ENCODE data around the gene BABAM1. TPM values are rescaled to one million over a fixed set of nuclear protein-coding genes. Genes with fewer than 3 reads are reported as not detected.

BABAM1 gene
- total and polyA plus RNA-seq, 2 of the 4 experiments (the other 2 are of a cell fraction): 95.1 to 101 TPM

DNA sequence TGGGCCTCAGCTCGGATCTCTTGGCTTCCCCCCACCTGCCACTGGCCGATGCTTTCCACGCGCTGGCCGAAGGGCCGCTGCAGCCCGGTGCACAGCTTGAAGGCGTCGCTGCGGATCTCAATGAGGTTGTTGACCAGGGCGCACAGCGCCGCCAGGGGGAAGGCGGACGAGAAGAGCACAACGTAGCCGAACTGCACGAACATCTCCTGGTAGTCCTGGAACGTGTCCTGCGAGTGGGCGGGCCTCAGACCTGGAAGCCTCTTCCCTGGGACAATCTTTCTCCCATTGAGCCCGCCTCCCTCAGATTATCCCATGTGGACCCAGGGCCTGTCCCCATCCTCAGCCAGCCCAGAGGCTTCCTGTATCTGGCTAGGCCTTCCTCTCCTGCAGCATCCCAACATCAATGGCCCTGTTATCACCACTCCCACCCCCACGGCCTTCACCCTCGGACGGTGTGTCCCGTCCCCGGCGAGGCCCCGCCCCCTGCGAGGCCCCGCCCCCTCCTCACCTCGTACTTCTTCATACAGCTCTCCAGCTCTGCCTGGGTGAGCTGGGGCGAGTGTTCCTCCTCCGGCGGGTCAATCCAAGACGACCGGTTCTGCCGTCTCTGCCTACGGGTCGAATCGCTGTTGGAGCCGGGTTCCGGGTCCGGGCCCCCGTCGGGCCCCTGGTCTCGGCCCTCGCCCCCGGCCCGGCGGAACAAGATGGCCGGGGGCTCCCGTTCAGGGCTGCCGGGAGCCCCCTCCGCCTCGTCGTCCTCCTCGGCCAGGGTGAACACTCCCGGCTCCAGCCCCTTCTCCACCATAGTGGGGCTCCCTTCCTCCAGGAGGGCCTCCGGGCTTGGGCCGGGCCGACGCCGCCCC lies 60.6 kb downstream of the BABAM1 start:
- Histone ChIP-seq H2AK9ac (replicated peaks; ENCODE audit: low read depth, low read length, poor library complexity) (no peak overlapping the region), H2BK5ac (ENCODE audit: low read depth, low read length, poor library complexity, severe bottlenecking) (no peak overlapping the region), H3K23ac (ENCODE audit: low read depth, low read length) (no peak overlapping the region), H4K5ac (ENCODE audit: low read depth, low read length) (no peak overlapping the region), H3K9me3 (ENCODE audit: control insufficient read depth, insufficient read depth, low read length) (no peaks in the 10 kb centered on the region), H3K56ac (ENCODE audit: extremely low read depth, insufficient read depth, low read length) (no peak overlapping the region), H3K4me3 (ENCODE audit: insufficient read depth, low read depth, low read length) (no peak overlapping the region), H2BK120ac (ENCODE audit: low read depth, low read length) (no peak overlapping the region), H3K18ac (ENCODE audit: low read depth, low read length) (no peak overlapping the region), H3K9me1 (ENCODE audit: insufficient read depth, low read length) (no peaks in the 10 kb centered on the region), H3K79me1 (ENCODE audit: low read depth in 1 of 2, low read length in 2 of 2) (peaks cover 0 to 7% of the 10 kb centered on the region in 2 experiments; a peak in 1 of 4 replicates), H2AFZ (replicated peaks; ENCODE audit: low read length, poor library complexity) (peak overlapping the region; percentile 33), H3K36me3 (ENCODE audit: control insufficient read depth, insufficient read depth, low read length) (peaks cover 11% of the 10 kb centered on the region), H2BK15ac (ENCODE audit: low read depth, low read length) (no peak overlapping the region), H3K4me2 (ENCODE audit: low read depth, low read length) (no peak overlapping the region), H2BK20ac (ENCODE audit: low read depth, low read length) (no peak overlapping the region), H4K91ac (ENCODE audit: insufficient read depth, low read depth, low read length) (no peak overlapping the region), H4K20me1 (ENCODE audit: insufficient read depth, low read length) (0 out of 2 replicates have a peak, but pooled peaks cover under 1% of the 10 kb centered on the region), H4K8ac (ENCODE audit: low read depth in 2 of 2, low read length in 2 of 2) (no peak overlapping the region), H3K4ac (ENCODE audit: low read depth, low read length) (no peak overlapping the region), H3K9ac (ENCODE audit: low read depth, low read length) (no peak overlapping the region), H3K14ac (replicated peaks; ENCODE audit: low read depth, low read length) (no peak overlapping the region), H2AK5ac (ENCODE audit: low read depth, low read length) (no peak overlapping the region), H3K4me1 (ENCODE audit: control insufficient read depth, insufficient read depth, low read length) (no peaks in the 10 kb centered on the region), H3K27ac (ENCODE audit: insufficient read depth, low read length) (no peak overlapping the region), H3K27me3 (ENCODE audit: control insufficient read depth, insufficient read depth, low read length) (no peaks in the 10 kb centered on the region)
- intact Hi-C loops (cut with micrococcal nuclease) (no loop called here), dilution Hi-C loops (cut with HindIII; ENCODE audit: low sequenced_read_pairs, unreplicated experiment) (no loop called here), in situ Hi-C loops (cut with MboI; ENCODE audit: low sequenced_read_pairs) (no loop called here)
- ChIA-PET CTCF (no interaction called here), POLR2A (ENCODE audit: unreplicated experiment) (interaction anchor here (0.6 kb wide), 1 partner anchor 10 kb away, joined by 3 read pairs; no protein-coding TSS in a partner anchor)
- TF ChIP-seq MAFK (IDR thresholded peaks at IDR 0.05; ENCODE audit: low read depth, low read length) (no peak), CHD1 (IDR thresholded peaks at IDR 0.05; ENCODE audit: low read depth, low read length) (no peak), MXI1 (IDR thresholded peaks at IDR 0.05; ENCODE audit: borderline replicate concordance, low read depth, low read length) (no peak), MAZ (IDR thresholded peaks at IDR 0.05; ENCODE audit: borderline replicate concordance, low read depth, low read length) (no peak), NFE2L2 (IDR thresholded peaks at IDR 0.05; ENCODE audit: low read depth, low read length) (no peak), SMC3 (IDR thresholded peaks at IDR 0.05; ENCODE audit: low read depth, low read length) (no peak), RAD21 (IDR thresholded peaks at IDR 0.05; ENCODE audit: low read length) (no peak), RFX5 (IDR thresholded peaks at IDR 0.05; ENCODE audit: low read depth, low read length) (no peak), POLR2A (IDR thresholded peaks at IDR 0.05; ENCODE audit: low read depth, low read length) (no peak), CEBPB (IDR thresholded peaks at IDR 0.05; ENCODE audit: low read depth, low read length) (no peak)
- TF ChIP-seq, protein P1, sequence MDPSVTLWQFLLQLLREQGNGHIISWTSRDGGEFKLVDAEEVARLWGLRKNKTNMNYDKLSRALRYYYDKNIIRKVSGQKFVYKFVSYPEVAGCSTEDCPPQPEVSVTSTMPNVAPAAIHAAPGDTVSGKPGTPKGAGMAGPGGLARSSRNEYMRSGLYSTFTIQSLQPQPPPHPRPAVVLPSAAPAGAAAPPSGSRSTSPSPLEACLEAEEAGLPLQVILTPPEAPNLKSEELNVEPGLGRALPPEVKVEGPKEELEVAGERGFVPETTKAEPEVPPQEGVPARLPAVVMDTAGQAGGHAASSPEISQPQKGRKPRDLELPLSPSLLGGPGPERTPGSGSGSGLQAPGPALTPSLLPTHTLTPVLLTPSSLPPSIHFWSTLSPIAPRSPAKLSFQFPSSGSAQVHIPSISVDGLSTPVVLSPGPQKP (IDR thresholded peaks at IDR 0.05; ENCODE audit: borderline replicate concordance, low read depth, low read length): no peak
- no TSS peak for BruUV-seq (replicated peaks)
- DNase-seq (no peak), ATAC-seq (ENCODE audit: low read depth) (no peak)
- WGBS, 2 experiments (ENCODE audit: extremely low coverage in 2 of 2, insufficient read length in 1 of 2): 67% methylated on average over 27 of the region's 64 CpGs; no CpG with 5 or more reads in 1 of the 2 experiments
